Right renal pelvis (tissue), 4 donors: ENCODE measurements around the gene NPTX1. TPM values are rescaled to one million over a fixed set of nuclear protein-coding genes. Genes with fewer than 3 reads are reported as not detected.

Experiments used
- DNase-seq, 4 donors: peaks; one replicate each; pipeline ENCODE4 v3.0.0-alpha.2; 2013; ENCODE audit warnings: low read depth in 4 of 4, low spot score in 3 of 4, missing footprints in 1 of 4
- polyA plus RNA-seq, 4 donors: library from polyadenylated mRNA; unstranded; fragments of 120-200 nt; gene quantifications; one replicate each; pipeline ENCODE4 v1.2.1, GENCODE V29; 2013; ENCODE audit not compliant: insufficient read length in 4 of 4

The NPTX1 gene
- polyA plus RNA-seq, 4 donors, result 0.75 to 1.4 (median 1.4) TPM

DNA sequence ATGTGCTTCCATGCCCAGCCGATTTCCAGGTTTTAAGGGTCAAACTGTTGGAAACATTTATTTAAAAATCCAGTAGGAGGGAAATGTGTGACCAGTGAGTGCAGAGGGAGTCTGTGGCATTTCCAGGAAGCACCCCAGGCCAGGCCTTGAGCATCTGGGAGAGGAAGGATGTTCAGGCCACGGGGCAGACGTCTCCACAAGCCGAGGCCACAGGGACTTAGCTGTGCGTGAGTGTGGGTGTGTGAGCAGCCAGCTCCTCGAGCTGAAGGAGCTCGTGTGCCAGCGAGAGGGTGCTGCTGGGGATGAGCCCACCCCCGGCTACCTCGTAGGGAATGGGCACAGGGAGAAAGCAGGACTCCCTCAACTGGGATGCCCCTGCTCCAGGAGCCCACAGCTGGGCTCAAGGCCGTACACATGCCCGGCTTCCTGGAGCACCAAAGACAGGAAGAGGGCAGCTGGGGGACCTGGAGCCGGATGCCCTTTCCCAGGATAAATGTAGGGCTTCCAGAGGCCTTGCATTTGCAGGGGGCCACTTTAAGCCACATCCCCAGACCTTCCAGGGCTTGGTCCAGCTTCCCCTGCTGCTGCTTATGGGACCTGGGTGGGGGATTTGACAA, 12.5 kb downstream of the NPTX1 start:
- DNase-seq, result no peak

DNA sequence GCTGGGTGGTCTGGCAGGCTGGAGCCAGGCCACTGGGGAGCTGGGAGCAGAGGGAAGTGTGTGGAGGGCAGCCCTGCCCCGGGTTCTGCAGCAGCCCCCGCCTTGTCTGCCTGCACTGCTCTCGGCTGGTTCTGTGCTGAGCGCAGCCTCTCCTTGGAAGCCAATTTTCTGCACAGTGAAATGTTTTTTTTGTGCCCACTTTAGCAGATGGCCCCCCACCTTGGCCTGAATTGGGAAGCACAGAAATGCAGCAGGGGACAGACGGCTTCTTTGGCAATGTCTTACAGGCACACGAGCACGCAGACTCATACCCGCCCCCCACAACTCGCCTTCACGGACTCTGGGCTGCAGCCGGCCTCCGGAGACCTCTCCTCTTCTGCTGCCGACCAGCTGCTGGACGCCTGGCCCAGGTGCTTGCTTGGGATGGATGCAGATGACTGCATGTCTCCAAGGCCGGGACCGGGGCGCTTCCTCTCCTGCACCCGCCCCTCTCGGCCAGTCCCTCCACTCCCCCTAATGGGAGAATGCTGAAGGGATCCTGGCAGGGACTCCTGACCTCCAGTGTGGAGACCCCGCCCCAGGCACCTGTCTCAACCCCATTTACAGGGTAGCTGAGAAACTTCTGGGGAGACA, 14.8 kb downstream of the NPTX1 start:
- no peak for DNase-seq

DNA sequence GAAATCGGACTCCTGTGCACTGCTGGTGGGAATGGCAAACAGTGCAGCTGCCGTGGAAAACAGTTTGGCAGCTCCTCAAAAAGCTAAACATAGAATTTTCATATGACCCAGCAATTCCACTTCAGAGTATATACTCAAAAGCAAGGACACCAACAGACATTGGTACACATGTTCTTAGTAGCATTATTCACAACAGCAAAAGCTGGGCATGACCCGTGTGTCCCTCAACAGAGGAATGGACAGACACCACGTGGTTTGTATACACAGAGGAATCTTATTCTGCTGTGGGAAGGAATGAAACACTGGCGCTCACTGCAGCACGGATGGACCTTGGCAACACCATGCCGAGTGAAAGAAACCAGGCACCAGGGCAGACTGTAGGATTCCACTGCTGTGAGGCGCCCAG, 16.0 kb downstream of the NPTX1 start:
- DNase-seq, result no peak

DNA sequence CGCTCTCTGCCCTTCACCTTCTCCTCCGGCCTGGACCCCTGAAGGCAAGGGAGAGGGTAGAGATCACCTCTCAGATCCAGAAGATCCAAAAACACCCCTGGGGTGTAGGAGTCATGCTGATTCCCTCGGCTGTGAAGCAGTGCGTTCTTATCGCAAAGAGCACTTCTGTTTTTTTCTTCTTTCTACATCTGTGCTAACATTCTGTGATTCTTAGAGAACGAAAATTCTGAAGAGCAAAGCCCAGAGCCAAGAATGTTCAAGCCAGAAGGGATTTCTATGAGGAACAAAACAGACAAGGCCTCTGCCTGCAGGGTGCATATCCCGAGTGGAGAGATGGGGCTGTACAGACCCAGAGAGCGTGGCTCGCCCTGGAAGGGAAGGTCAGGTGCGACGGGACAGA, 17.2 kb downstream of the NPTX1 start:
- DNase-seq, result no peak

DNA sequence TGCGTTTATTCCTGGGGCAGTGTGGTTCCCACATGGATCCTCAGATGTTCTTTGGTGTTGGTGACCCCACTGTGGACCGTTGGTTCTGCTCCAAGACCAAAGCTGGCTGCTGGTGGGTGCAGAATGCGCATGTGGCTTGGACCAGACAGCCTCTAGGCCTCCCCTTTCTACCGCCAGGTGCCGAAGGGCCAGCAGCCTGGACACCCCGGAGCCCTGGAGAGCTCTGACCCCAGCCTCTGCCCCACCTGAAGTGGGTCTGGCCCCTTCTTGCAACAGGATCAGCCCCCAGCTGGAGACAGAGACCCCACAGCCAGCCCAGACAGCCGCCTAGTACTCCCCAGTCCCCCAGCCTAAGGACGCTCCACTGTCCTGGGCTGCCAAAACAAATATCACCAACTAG, 18.4 kb downstream of the NPTX1 start:
- no peak for DNase-seq

DNA sequence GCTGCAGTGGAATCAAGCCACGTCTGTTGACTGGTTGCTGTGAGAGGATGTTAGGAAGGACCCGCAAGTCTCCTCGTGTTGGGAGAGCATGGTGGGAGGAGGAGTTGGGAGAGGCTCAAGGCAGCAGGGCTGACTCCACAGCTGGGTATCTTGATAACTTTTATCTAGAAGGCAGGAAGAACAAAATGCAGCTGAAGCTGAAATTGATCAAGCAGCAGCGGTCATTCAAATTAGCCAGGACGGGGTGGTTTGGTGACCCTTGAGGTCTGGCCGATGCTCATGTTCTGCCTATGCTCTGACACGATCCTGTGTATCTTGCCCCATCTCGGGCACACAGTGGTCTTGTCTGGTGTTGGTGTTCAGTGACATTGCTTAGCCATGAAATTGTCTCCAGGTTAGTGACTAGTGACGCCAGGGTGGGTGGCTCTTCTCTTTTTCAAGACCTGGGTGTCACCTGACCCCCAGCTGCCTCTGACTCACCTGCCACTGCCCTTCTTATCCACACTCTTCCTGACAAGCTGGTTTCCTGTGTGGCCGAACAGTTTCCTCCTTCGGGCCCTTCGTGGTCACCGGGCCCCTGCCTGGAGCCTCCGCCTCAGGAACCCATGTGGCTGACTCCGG, 19.1 kb downstream of the NPTX1 start:
- DNase-seq, result no peak

DNA sequence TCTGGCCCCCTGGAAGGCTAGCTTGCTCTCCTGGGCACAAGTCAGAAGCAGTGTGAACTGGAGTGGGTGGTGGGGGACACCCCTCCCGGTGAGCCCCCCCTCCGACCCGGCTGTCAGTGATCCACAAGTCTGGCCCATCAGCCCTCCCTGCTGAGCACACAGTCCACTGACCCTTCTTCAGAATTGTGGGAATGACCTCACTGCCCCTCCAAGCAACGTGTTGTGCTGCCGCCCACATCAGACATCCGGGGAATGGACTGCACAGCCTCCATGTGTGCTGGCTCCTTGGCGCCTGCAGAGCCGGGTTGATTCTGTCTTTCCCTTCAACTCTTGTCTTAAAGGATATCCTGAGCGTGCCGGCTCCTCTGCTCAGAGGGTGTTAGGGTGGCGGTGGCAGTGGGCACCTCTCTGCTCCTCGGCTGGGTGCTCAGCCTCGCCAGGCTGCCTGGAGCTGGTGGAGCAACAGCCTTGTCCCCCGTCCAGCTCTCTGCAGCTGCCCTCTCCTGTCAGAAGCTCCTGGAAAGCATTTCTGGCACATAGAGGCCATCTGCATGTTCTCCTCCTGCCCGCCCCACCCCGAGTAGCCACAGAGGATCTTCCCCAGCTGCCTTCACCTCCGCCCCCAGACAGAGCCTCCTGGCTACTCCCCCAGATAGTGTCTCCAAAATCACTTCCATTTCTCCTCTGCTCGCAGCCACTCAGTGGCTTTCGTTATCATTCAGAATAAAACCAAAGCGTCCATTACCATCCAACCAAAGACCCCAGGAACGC, 19.8 kb downstream of the NPTX1 start:
- no peak for DNase-seq

DNA sequence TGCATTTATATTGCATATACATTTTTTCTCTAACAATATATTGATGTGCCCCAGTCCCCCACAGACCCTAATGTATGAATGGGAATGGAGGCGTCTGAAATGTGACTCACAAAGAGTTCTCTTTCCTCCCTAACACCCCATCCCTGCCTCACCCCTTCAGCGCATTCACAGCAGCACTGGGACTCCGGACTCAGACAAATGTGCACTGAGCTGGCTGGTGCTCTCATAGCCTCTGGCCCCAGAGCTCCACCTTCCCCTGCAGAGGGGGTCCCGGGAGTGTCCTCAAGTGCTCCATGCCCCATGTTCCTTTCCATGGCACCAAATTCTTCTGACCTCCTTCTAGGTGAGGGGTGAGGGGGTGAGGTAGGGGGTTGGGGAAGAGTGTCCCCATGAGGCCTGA, 20.6 kb downstream of the NPTX1 start:
- DNase-seq, result no peak

DNA sequence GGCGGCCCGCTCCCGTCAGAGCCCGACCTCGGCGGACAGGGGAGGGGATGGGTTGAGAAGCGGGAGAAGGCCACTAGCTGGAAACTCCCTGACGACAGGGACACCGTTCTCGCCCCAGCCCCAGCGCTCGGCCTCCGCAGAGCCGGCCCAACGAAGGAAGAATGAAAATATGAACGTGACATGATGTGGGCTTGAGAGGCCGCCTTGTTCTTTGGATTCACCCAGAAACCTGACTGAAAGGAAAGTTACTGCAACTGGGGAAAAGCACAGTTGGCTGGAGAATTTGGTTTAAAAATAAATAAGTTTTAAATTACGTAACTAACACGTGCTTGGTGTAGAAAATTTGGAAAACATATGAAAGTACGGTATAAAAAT, 21.1 kb downstream of the NPTX1 start:
- peak in 1 of 4 donors; percentile 31 for DNase-seq

DNA sequence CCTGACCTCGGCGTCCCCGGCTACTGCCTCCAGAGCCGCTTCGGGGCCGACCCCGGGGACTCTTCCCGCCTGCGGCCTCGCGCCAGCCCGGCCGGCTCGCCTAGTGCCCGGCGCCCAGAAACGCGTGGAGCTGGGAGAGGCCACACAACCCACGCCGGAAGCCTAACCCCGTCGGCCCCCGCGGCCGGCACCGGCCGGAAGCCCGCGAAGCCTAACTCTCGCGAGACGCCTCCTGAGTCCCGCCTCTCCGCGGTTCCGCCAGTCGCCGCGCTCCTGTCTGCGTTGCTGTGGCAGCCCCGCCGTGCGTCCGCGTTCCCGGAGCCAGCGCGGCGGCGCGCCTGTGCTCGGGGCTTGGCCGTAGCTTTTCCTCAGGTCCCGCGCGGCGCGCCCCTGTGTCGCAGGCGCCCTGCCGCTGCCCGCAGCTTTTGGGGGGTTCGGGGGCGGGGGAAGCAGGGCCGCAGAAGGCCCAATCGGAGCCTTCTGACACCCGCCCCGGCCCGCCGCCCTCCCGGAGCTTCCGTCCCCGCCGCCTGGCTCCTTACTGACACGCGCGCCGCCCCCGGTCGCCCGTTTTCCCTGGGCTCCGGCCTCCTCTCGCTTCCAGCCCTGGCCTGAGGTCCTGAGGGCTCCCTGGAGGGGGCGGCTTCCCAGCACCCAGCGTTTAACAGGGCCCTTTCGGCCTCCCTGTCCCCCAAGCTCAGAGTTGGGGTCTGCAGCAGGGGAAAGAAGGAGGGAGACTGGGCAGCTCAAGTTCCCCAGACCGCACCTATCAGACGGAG, 21.7 kb downstream of the NPTX1 start:
- DNase-seq, result peak; percentile 90 to 94 (median 92)

DNA sequence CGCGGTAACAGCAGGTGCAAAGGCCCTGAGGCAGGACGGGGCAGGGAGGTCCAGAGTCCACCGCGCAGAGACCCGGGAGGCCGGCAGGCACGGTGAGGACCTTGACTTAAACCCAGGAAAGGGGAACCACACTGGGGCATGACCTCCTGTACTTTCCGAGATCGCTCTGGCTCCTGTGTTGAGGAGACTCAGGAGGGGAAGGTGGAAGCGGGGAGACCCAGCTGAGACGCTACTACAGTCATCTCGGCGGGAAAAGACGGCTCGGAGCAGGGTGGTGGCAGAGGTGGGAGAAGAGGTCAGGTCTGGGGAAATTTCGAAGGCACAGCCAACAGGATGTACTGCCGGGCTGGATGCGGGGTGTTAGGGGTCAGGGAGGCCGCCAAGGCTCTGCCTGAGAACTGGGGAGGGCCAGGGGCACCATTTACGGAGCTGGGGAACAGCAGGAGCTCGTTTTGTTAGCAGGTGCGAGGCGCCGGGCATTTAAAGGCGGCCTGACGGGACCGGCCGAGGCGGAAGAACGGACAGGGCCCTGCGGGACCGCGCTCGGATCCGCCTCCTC, 22.3 kb downstream of the NPTX1 start:
- DNase-seq, result no peak

DNA sequence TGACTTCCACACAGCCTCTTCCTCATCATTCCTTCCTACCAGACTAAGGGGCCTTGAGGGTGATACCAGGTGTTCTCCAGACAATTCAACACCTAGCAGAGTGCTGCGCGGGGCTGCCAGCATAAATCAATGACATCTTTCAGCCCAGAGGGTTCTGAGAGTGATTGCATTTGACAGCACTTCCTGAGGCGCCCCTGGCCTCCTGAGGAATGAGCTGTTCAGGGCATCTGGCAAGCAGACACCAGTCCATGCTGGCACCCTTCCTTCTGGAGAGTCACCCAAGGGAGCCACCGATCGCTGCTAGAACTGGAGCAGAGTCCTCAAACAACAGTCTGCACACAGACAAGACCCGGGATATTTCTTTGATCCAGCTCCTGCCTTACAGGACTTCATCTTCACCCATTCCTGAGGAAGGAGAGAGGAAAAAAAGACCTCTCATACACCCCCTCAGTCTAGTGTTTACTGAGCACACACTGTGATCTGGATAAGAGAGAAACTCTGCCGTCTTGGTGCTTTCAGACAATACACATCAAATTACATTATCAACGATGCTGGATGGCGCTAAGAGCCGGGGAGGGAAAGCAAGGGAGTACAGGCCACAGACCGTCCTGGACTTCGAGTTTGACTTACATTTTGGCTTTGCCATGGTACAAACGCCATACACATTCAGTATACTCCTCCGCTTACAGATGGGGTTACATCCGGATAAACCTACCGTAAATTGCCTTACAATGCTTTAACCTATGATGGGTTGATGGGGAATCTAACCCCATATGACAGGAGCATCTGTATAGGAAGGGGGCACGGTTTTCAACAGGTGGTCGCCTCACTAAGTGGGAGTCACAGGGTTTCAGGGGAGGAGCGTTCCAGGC, 23.0 kb downstream of the NPTX1 start:
- DNase-seq, result no peak

DNA sequence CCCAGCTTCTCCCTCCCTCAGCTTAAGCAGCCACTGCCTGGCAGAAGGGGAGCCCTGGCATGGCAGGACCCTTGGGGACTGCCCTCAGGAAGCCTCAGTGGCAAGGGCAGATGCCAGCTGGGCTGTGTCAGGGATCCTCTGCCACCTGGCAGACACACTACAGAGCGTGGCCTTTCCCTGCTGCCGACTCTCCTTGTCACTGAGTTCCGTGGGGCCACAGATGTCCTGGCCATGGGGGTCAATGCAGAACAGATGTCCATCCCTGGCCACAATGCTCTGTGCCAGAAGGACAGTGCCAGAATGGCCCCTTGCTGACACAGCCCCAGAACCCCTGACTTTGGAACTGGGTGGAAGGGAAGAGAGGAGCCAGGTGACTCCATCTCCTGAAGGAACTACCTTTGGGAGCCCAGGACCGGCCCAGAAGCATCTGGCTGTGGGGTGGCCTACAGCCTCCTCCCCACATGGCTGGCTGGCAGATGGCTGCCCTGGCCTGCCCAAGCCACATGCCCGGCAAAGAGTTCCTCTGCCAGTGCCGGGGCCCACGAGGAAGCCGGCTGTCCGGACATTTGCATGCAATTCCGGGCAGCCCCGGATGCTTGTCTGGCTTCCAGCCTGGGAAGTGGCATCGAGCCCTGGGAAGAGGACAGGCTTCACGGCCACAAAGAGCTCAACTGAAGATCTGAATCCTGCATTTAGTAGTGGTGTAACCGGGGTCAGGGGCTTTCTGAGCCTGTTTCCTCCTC, 24.1 kb downstream of the NPTX1 start:
- DNase-seq, result no peak

DNA sequence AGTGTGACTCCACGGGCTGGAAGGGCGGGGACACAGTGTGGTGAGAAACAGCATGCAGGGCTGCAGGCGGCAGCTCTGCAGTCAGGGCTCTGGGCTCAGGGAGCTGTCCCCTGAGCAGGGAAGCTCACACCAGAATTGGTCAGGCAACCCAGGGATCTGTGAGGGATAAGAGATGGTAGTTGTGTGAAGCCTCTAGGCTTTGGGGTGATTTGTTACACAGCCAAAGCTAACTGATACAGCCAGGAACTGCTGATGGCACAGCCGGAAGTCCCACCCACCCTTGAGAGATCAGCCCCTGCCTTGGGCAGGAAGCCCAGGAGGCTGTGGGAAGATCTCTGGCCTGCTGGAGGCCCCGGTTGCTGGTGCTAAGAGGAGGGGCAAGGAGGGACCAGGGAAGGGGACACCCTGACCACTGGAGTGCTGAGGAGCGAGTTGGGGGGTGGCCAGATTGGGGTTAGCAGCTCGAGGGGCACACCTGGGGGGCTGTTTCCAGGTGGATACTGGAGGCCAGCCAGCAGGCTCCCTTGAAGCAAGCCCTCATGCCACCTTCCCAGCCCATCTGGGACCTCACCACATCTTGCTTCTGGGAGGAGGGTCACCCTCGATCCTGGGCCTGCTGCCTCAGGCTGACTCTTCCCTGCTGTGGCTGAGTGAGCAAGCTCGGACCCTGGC, 25.2 kb downstream of the NPTX1 start:
- no peak for DNase-seq

DNA sequence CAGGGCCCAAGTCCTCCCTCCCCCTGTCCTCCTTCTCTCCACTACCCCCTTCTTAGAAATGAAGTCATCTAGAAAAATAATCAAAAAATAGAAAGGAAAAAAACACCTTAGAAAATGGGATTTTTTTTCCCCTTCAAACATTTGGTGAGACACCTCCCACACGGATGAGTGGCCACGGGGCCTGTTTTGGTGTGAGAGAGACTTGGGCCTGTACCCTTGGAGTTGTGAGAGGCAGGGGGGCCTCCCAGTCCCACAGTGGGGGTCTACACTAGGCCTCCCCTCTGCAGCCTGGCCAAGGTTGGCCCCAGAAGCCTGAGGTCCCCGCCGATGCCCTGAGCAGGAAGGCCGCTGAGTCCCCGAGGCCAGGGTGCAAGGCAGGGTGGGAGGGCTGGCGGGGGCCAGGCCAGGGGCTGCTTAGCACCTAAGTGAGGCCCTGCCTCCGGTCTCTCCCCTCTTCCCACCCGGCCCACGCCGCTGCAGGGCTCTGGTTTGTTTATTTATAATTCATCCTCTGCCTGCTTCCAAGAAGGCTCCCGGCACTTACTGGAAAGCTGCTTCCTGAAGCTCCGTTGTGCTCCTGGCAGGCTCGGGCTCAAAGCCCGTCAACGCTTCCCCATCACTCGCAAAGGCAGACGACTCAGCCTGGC, 26.4 kb downstream of the NPTX1 start:
- no peak for DNase-seq

DNA sequence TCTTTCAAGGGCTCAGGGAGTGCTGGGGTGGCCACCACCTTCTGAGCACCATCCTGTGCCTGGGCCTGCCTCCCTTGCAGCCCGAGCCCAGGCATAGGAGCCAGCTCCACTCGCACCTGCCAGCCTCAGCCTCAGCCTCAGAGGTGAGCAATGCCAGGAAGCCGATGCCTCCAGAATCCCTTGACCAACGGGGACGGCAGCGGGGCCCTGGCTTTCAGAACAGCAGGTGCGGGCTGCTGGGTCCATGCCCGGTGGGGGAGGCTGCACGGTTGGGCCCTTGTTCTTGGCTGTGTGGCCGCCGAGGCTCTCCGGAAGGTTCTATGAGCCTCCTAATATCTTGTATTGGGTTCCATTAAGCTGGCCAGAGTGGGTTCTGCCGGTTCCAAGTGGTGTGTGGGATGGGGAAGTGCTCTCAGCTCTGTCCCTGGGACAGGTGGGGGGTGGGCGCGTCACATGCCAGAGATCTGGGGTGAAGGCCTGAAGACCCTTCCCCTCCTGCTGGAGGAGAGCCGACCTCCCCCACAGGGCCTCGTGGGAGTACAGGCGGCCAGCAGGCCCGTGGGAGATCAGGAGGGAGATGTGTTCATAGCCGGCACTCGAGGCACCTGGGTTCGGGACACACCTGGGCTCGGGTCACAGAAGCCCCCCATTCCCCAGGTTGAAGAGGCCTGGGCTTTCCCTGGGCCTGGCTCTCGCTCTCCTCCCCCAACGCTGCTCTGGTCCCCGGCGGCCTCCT, 27.0 kb downstream of the NPTX1 start:
- DNase-seq, result no peak

DNA sequence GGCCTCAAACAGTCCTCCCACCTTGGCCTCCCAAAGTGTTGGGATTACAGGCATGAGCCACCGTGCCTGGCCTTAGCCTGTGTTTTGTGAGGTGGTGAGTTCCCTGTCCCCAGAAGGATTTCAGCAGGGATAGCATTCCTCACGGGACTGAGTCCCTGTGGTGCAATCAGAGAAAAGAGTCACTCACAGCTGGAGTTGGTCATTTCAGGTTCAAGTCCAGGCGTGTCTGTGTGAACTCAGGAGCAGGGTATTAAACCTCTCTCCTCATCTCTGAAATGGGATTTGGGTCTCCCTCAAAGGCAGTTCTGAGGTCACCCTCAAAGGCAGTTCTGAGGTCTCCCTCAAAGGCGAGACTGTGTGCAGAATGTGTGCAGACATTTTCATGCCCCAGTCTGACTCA, 28.6 kb downstream of the NPTX1 start:
- no peak for DNase-seq
